Spleen (tissue), 7 donors: ENCODE data around the gene PCGF3.

ENCODE experiments used
- POLR2A ChIP-seq, 3 donors: fragments of 450-650 bp; IDR thresholded peaks; one replicate each; pipeline ENCODE4 v1.5.1; 2017; ENCODE audit warnings: antibody characterized with exemption in 3 of 3, mild to moderate bottlenecking in 1 of 3
- POLR2AphosphoS5 ChIP-seq, 3 donors: sonication (generic); formaldehyde crosslinking; IDR thresholded peaks; one replicate each; pipeline ENCODE4 v1.5.1; 2017; ENCODE audit warnings: antibody characterized with exemption in 3 of 3
- TF ChIP-seq, protein P1 (sequence below), 11 experiments: fragments of 200-600 bp in 7 of 11; fragments of 450-650 bp in 4 of 11; sonication (generic) in 4 of 11; IDR thresholded peaks in 8 of 11; conservative IDR thresholded peaks in 3 of 11; 1 replicate in 7 of 11; 2 replicates in 4 of 11; pipeline versions ENCODE4 v1.4.0 to v1.8.0; 2016 to 2021; ENCODE audit warnings: antibody characterized with exemption in 11 of 11, inconsistent platforms in 4 of 11, mild to moderate bottlenecking in 1 of 11
- donor health status: DM: no; HTN: no; CAD: no; lungs with moderate emphysema.
- donor health status: DM: no; HTN: no; CAD: no.
- donor health status: DM: no; HTN: no; CAD: no.

DNA sequence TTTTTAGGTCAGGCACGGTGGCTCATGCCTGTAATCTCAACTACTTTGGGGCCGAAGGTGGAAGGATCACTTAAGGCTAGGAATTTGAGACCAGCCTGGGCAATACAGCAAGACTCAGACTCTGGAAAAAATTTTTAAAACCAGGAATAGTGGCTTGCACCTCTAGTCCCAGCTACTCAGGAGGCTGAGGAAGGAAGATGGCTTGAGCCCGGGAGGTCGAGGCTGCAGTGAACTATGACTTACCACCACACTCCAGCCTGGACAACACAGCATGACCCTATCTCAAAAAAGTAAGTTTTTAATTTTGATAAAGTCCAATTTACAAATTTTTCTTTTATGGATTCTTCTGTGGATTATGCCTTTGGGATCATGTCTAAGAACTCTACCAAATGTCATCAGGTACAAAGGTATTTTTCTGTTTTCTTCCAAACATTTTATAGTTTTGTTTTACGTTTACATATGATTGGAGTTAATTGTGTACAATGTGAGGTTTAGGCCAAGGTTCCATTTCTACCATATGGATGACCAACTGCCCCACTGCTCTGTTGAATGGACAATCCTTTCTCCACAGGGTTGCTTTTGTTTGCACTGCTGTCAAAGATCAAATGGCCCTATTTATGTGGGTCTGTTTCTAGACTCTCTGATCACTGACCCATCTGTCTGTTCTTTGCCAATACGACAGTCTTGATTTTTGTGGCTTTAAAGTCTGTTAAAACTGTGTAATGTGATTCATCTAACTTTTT is 72.1 kb downstream of the PCGF3 start:
- no peak for TF ChIP-seq POLR2A (IDR thresholded peaks at IDR 0.05)
- TF ChIP-seq, protein P1, sequence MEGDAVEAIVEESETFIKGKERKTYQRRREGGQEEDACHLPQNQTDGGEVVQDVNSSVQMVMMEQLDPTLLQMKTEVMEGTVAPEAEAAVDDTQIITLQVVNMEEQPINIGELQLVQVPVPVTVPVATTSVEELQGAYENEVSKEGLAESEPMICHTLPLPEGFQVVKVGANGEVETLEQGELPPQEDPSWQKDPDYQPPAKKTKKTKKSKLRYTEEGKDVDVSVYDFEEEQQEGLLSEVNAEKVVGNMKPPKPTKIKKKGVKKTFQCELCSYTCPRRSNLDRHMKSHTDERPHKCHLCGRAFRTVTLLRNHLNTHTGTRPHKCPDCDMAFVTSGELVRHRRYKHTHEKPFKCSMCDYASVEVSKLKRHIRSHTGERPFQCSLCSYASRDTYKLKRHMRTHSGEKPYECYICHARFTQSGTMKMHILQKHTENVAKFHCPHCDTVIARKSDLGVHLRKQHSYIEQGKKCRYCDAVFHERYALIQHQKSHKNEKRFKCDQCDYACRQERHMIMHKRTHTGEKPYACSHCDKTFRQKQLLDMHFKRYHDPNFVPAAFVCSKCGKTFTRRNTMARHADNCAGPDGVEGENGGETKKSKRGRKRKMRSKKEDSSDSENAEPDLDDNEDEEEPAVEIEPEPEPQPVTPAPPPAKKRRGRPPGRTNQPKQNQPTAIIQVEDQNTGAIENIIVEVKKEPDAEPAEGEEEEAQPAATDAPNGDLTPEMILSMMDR (IDR thresholded peaks at IDR 0.05 in 8 of 11, conservative IDR thresholded peaks at IDR 0.05 in 3 of 11): no peak
- TF ChIP-seq POLR2AphosphoS5 (IDR thresholded peaks at IDR 0.05): no peak
